ENCODE data around the gene GPATCH8.
"Not testable (repeated sequence)": the region's sequence is repeated elsewhere in the genome, so short reads cannot be mapped to it uniquely, and the experiment has no call there.

Gene GPATCH8

GRCh38 chr17:44374306-44375195, 128.7 kb downstream of the GPATCH8 start:
- DNase-seq (ENCODE audit: low spot score) = no peak

- no peak for DNase-seq (ENCODE audit: low spot score)
Observed at GRCh38 chr17:44372036-44372435, 131.2 kb downstream of the GPATCH8 start.

- not testable (repeated sequence) for DNase-seq (ENCODE audit: low spot score)
Observed at GRCh38 chr17:44369414-44370023, 133.7 kb downstream of the GPATCH8 start.

GRCh38 chr17:44368391-44369243, 134.6 kb downstream of the GPATCH8 start:
- DNase-seq (ENCODE audit: low spot score) = not testable (repeated sequence)

GRCh38 chr17:44367231-44367979, 135.8 kb downstream of the GPATCH8 start:
- DNase-seq (ENCODE audit: low spot score) = no peak

GRCh38 chr17:44365051-44365450, 138.2 kb downstream of the GPATCH8 start:
- not testable (repeated sequence) for DNase-seq (ENCODE audit: low spot score)

- peak; percentile 62 for DNase-seq (ENCODE audit: low spot score)
Observed at GRCh38 chr17:44363613-44364159, 139.5 kb downstream of the GPATCH8 start, which contains the start of gene FAM171A2. TSS of gene FAM171A2 (minus strand) at chr17:44363853. CDS start at chr17:44363714, 139 bp downstream.

GRCh38 chr17:44362949-44363612, 140.1 kb downstream of the GPATCH8 start:
- DNase-seq (ENCODE audit: low spot score) = no peak

GRCh38 chr17:44362459-44362948, 140.7 kb downstream of the GPATCH8 start:
- no peak for DNase-seq (ENCODE audit: low spot score)

- DNase-seq (ENCODE audit: low spot score) = no peak
Observed at GRCh38 chr17:44361292-44362260, 141.6 kb downstream of the GPATCH8 start.

GRCh38 chr17:44360826-44361225, 142.4 kb downstream of the GPATCH8 start:
- DNase-seq (ENCODE audit: low spot score) = no peak

- DNase-seq (ENCODE audit: low spot score) = no peak
Observed at GRCh38 chr17:44360144-44360533, 143.1 kb downstream of the GPATCH8 start.

- no peak for DNase-seq (ENCODE audit: low spot score)
Observed at GRCh38 chr17:44359458-44360143, 143.6 kb downstream of the GPATCH8 start.

GRCh38 chr17:44359006-44359405, 144.2 kb downstream of the GPATCH8 start:
- no peak for DNase-seq (ENCODE audit: low spot score)

- DNase-seq (ENCODE audit: low spot score) = no peak
Observed at GRCh38 chr17:44358066-44358465, 145.1 kb downstream of the GPATCH8 start.

- no peak for DNase-seq (ENCODE audit: low spot score)
Observed at GRCh38 chr17:44356241-44356640, 147.0 kb downstream of the GPATCH8 start.

- DNase-seq (ENCODE audit: low spot score) = no peak
Observed at GRCh38 chr17:44355642-44356099, 147.5 kb downstream of the GPATCH8 start.
